SU-DHL-6 (cell line): ENCODE measurements around the gene TRPM1.

ENCODE experiments used
- CTCF ChIP-seq: fragments of 200-600 bp; sonication (generic); IDR thresholded peaks from one replicate; pipeline ENCODE4 v1.5.1; 2017; ENCODE audit warnings: antibody characterized with exemption, mild to moderate bottlenecking, low read length, moderate library complexity; ENCODE audit not compliant: insufficient read depth, poor library complexity, severe bottlenecking
- EZH2phosphoT487 ChIP-seq: fragments of 200-600 bp; sonication (generic), shearing (Covaris generic); conservative IDR thresholded peaks from 2 replicates; pipeline ENCODE4 v1.6.1; 2018; ENCODE audit warnings: mild to moderate bottlenecking, antibody characterized with exemption, low read length, moderate library complexity, mixed read lengths

- no peak for TF ChIP-seq CTCF
- no peak for TF ChIP-seq EZH2phosphoT487
Measured at GRCh38 chr15:30990036-30990435, 111.5 kb downstream of the TRPM1 start.
